GM19043 (cell line): ENCODE results near the gene TTL.
"Not testable (repeated sequence)": the region's sequence is repeated elsewhere in the genome, so short reads cannot be mapped to it uniquely, and the experiment has no call there.

ENCODE experiments used
- ATAC-seq: cut with Tn5 transposase; IDR thresholded peaks from one replicate; pipeline ENCODE4 v1.9.1; 2021; ENCODE audit warnings: low read depth; ENCODE audit not compliant: unreplicated experiment

TTL gene

GRCh38 chr2:112519506-112519905 lies 37.5 kb downstream of the TTL start:
- no peak for ATAC-seq

GRCh38 chr2:112520234-112520783 lies 38.4 kb downstream of the TTL start:
- no peak for ATAC-seq

- ATAC-seq = no peak
These were observed 41.4 kb downstream of the TTL start for GRCh38 chr2:112523291-112523777.

GRCh38 chr2:112524276-112524675 lies 42.3 kb downstream of the TTL start:
- ATAC-seq = not testable (repeated sequence)

- ATAC-seq = no peak
These were observed 46.6 kb downstream of the TTL start for GRCh38 chr2:112528541-112528940.

- ATAC-seq = no peak
These were observed 47.8 kb downstream of the TTL start for GRCh38 chr2:112529757-112530156.

- no peak for ATAC-seq
These were observed 48.8 kb downstream of the TTL start for GRCh38 chr2:112530728-112531127.

GRCh38 chr2:112534826-112535225 lies 52.9 kb downstream of the TTL start:
- ATAC-seq = no peak

- not testable (repeated sequence) for ATAC-seq
These were observed 54.7 kb downstream of the TTL start for GRCh38 chr2:112536665-112537064.

- ATAC-seq = no peak
These were observed 57.4 kb downstream of the TTL start for GRCh38 chr2:112539306-112539705.

- ATAC-seq = no peak
These were observed 59.0 kb downstream of the TTL start for GRCh38 chr2:112540906-112541305.

GRCh38 chr2:112541315-112542122 lies 59.6 kb downstream of the TTL start:
- peak; percentile 51 for ATAC-seq

GRCh38 chr2:112542123-112542983 lies 60.4 kb downstream of the TTL start, which contains the start of gene POLR1B:
POLR1B (plus strand) TSS chr2:112542465; CDS start chr2:112542495, 30 bp downstream.
- peak; percentile 75 for ATAC-seq

GRCh38 chr2:112542984-112543661 lies 61.2 kb downstream of the TTL start:
- ATAC-seq = no peak

- ATAC-seq = no peak
These were observed 65.4 kb downstream of the TTL start for GRCh38 chr2:112547333-112547732.

- no peak for ATAC-seq
These were observed 67.0 kb downstream of the TTL start for GRCh38 chr2:112548980-112549379.

- ATAC-seq = peak; percentile 78
These were observed 84.1 kb downstream of the TTL start for GRCh38 chr2:112566104-112566503.

GRCh38 chr2:112566508-112566907 lies 84.6 kb downstream of the TTL start:
- peak; percentile 36 for ATAC-seq

GRCh38 chr2:112572005-112572404 lies 90.0 kb downstream of the TTL start:
- no peak for ATAC-seq

GRCh38 chr2:112577756-112578155 lies 95.8 kb downstream of the TTL start:
- ATAC-seq = no peak
